VCaP (cell line): ENCODE data around the gene NAA35.

Experiments
- H3K27ac ChIP-seq: fragments of 450-650 bp; 2 replicates; pipeline ENCODE4 v1.5.1; 2017
- TF ChIP-seq, protein P1 (sequence below): fragments of 450-650 bp; conservative IDR thresholded peaks from 2 replicates; pipeline ENCODE4 v1.5.1; 2017; ENCODE audit warnings: mild to moderate bottlenecking, moderate library complexity

The NAA35 gene

DNA sequence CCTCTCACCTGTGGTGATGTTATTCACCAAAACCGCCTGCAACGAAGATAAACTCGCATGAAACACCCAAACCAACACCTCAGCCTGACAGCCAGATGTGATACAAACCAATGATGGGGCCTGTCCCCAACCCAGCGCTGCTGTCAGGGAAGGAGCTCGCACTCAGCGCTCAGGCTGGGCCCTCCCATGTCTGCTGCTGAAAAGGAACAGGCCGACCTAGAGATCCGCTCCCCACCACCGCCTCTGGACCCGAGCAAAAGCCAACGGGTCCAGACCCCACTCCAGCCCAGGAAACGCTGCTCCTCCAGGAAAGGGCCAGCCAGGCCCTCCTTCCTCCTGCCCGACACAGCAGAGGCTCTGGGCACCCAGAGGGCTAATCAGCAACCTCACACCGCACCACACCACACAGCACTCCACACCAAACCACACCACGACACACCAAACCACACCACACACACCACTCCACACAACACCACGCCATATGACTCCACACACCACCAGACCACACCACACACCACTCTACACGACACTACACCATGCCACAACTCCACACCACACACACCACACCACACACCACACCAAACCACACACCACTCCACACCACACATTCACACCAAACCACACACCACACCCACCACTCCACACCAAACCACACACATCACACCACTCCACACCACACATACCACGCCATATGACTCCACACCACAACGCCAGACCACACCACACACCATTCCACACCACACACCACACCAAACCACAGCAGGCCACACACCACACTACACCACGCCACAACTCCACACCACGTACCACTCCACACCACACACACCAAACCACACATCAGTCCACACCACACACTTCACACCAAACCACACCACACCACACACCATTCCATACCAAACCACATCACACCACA, 111.9 kb downstream of the NAA35 start:
- TF ChIP-seq, protein P1, sequence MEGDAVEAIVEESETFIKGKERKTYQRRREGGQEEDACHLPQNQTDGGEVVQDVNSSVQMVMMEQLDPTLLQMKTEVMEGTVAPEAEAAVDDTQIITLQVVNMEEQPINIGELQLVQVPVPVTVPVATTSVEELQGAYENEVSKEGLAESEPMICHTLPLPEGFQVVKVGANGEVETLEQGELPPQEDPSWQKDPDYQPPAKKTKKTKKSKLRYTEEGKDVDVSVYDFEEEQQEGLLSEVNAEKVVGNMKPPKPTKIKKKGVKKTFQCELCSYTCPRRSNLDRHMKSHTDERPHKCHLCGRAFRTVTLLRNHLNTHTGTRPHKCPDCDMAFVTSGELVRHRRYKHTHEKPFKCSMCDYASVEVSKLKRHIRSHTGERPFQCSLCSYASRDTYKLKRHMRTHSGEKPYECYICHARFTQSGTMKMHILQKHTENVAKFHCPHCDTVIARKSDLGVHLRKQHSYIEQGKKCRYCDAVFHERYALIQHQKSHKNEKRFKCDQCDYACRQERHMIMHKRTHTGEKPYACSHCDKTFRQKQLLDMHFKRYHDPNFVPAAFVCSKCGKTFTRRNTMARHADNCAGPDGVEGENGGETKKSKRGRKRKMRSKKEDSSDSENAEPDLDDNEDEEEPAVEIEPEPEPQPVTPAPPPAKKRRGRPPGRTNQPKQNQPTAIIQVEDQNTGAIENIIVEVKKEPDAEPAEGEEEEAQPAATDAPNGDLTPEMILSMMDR: no peak
- H3K27ac ChIP-seq: no peak overlapping the region

DNA sequence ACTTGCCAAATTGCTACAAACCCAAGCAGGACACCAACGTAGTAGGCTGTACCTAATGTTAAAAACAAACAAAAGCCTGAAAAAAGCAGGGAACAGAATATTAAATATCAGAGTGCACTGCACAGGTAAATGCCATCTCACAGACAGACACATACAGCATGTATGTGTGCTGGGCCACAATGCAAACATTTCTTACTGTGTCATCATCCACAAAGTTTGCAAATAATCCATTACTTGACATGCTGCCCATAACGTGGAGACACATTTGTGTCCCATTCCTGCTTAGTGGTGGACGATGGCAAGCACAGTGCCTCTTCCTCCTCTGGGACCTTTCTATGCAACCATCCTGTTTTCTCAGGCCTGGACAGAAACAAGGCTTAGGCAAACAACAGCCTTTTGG, 113.7 kb downstream of the NAA35 start:
- TF ChIP-seq, protein P1: no peak
- H3K27ac ChIP-seq: peak overlapping the region; percentile 78

DNA sequence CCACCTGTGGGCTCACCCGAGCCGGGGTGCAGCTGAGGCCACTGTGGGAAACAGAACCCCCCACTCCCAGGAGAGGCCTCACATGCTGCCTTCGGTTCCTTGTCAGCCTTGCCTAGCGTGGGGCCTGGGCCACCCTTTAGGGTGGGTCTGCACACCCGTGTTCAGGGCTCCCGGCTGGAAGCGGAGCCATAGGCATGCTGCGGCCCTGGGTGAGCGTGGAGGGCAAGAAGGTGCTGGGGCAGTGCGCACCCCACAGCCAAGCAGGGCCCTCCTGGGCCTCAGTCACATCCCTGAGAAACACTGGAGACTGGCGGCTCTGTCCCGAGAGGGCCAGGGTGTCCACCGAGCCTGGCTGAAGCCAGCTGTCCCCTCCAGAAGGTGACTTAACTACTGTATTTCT, 116.5 kb downstream of the NAA35 start:
- TF ChIP-seq, protein P1: no peak
- H3K27ac ChIP-seq: no peak overlapping the region

DNA sequence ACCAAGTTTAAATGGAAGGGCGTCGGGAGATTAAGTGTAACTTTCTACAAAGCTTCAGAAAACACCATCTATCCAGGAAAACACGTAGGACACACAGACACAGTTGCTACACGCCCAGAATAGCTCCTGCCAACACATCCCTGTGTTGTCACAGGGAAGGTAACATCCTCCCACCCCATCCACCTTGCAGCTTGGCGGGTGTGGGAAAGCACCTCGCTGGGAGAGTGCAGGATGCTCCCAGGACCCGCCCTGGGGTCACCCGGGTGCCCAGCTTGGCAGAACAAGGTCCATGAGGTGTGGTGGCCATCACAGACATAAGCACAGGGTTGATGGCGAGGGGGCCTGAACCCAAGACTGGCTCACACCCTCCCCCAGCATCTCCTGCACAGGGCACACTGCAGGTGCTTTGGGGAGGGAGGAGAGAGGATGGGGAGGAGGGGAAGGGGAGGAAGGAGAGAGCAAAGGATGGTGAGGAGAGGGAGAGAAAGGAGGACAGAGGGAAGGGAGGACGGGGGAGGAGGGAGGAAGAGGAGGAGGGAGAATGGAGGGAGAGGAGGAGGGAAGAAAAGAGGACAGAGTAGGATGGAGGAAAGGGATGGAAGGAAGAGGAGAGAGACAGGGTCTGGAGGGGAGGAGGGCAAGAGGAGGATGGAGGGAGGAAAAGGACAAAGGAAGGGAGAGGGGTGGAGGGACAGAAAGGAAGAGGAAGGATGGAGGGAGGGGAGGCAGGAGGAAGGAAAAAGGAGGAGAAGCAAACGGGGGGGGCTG, 121.2 kb downstream of the NAA35 start:
- TF ChIP-seq, protein P1: no peak

DNA sequence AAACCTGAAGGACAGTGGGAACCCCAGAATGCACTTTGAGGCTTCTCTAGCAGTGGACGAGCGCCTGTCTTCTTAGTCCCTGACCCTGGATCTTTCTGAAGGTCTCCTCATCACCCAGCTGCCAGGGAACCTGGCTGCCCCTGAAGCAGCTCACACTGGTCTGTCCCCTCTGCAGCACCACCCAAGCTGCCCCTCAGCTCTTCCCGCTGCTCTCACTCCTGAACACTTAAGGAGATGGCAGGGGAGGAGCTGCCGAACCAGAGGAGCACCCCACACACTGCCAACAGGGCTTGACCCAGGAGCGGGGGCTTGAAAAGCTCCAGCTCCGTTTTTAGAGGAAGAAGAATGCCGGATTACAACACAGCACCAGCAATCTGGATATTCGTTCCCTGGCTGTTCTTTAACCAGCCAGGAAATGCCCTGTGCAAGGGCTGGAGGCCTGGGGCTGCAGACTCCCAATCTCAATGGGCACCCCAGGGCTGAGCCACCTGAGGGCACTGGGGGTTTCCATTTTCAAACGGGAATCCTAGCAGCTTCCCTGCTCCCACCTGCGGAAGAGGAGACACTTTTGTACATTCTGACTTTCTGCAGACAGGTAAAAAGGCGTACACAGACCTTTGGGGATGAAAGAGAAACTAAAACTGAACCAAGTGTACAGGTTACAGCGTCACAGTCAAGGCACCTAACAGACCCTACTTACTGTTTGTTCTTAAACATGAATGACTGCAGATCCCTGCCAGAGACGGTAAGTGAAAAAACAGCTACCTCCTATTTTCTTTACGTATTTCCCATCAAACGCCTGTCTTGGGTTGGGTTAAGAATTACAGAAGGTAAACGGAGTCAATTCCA, 122.1 kb downstream of the NAA35 start:
- no peak overlapping the region for H3K27ac ChIP-seq
- TF ChIP-seq, protein P1: no peak

More for the DNA sequence above, 121.2 kb downstream of the NAA35 start:
- no peak overlapping the region for H3K27ac ChIP-seq

DNA sequence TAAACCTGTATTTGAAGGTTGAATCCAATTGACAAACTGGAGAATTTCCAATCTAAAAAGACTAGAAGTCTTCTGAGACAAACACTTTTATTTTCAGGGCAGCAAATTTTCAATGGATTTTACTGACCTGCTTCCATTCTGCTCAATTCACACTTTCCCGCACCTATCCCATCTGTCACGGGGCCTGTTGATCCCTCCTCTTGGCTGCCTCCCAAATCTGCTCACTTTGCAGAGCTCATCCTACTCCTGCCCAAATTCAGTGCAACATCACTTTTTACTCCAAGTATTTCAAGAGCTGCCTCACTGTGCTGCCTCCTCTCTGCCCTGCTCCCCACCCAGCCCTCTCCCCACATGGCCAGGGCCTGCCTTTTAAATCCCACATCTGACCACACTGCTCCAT, 123.3 kb downstream of the NAA35 start:
- TF ChIP-seq, protein P1: no peak
- H3K27ac ChIP-seq: no peak overlapping the region
